GM23248 (cell line): Measurements from ENCODE around the gene SRF. TPM values are rescaled to one million over a fixed set of nuclear protein-coding genes. Genes with fewer than 3 reads are reported as not detected.

Experiments used
- DNase-seq: peaks from one replicate; pipeline ENCODE4 v3.0.0-alpha.2; 2015
- H2AFZ ChIP-seq: fragments of 200-600 bp; sonication (generic); 2 replicates; pipeline ENCODE4 v1.6.1; 2016; ENCODE audit warnings: antibody characterized with exemption
- H3F3A ChIP-seq: fragments of 200-600 bp; sonication (generic); 2 replicates; pipeline ENCODE4 v1.6.1; 2016; ENCODE audit warnings: mild to moderate bottlenecking, antibody characterized with exemption, mixed run types; ENCODE audit not compliant: insufficient read depth
- H3K27ac ChIP-seq: fragments of 200-600 bp; sonication (generic); 2 replicates; pipeline ENCODE4 v1.5.1; 2016; ENCODE audit warnings: mild to moderate bottlenecking
- H3K27me3 ChIP-seq: fragments of 200-600 bp; sonication (generic); replicated peaks from 2 replicates; pipeline ENCODE4 v1.6.1; 2016; ENCODE audit warnings: mild to moderate bottlenecking; ENCODE audit not compliant: insufficient read depth
- H3K36me3 ChIP-seq: fragments of 200-600 bp; sonication (generic); 2 replicates; pipeline ENCODE4 v1.6.1; 2016; ENCODE audit warnings: low read depth, mild to moderate bottlenecking
- H3K4me1 ChIP-seq: fragments of 200-600 bp; sonication (generic); 2 replicates; pipeline ENCODE4 v1.6.1; 2016; ENCODE audit warnings: mild to moderate bottlenecking; ENCODE audit not compliant: insufficient read depth
- H3K4me2 ChIP-seq: fragments of 200-600 bp; sonication (generic); one replicate; pipeline ENCODE4 v1.6.1; 2016; ENCODE audit warnings: mild to moderate bottlenecking; ENCODE audit not compliant: unreplicated experiment
- H3K4me3 ChIP-seq: fragments of 200-600 bp; sonication (generic); 2 replicates; pipeline ENCODE4 v1.5.1; 2016; ENCODE audit warnings: mild to moderate bottlenecking
- H3K79me2 ChIP-seq: fragments of 200-600 bp; sonication (generic); 2 replicates; pipeline ENCODE4 v1.6.1; 2016; ENCODE audit warnings: mild to moderate bottlenecking; ENCODE audit not compliant: insufficient read depth
- H3K9ac ChIP-seq: fragments of 200-600 bp; sonication (generic); 2 replicates; pipeline ENCODE4 v1.6.1; 2016; ENCODE audit warnings: mild to moderate bottlenecking
- H3K9me2 ChIP-seq: fragments of 200-600 bp; sonication (generic); 2 replicates; pipeline ENCODE4 v1.6.1; 2016; ENCODE audit warnings: mixed run types, mild to moderate bottlenecking, moderate library complexity; ENCODE audit not compliant: insufficient read depth
- H3K9me3 ChIP-seq: fragments of 200-600 bp; sonication (generic); one replicate; pipeline ENCODE4 v1.6.1; 2017; ENCODE audit warnings: low read depth
- H4K20me1 ChIP-seq: fragments of 200-600 bp; sonication (generic); 2 replicates; pipeline ENCODE4 v1.6.0; 2016; ENCODE audit not compliant: insufficient read depth
- EZH2 ChIP-seq: fragments of 200-600 bp; sonication (generic); IDR thresholded peaks from 2 replicates; pipeline ENCODE4 v1.6.1; 2018; ENCODE audit warnings: antibody characterized with exemption, mild to moderate bottlenecking; ENCODE audit not compliant: insufficient read depth, poor library complexity, severe bottlenecking
- EZH2phosphoT487 ChIP-seq: fragments of 200-600 bp; sonication (generic); IDR thresholded peaks from 2 replicates; pipeline ENCODE4 v1.6.1; 2018; ENCODE audit warnings: antibody characterized with exemption, moderate library complexity, mild to moderate bottlenecking, low read depth; ENCODE audit not compliant: insufficient read depth
- WGBS, 2 experiments: methylation state at CpG; one replicate each; pipeline ENCODE4 v1.1.6; 2015 to 2017; ENCODE audit warnings: low lambda C conversion rate in 2 of 2, low coverage in 1 of 2; ENCODE audit errors: missing lambda C conversion rate in 2 of 2; 5-methylcytosine and 5-hydroxymethylcytosine counted together
- in situ Hi-C: fragments of 300-500 bp; cut with MboI; formaldehyde crosslinking; loops from 2 replicates; pipeline ENCODE4 v1.15.0; 2020
- polyA plus RNA-seq: library from polyadenylated mRNA; unstranded; fragments of >200 nt; fragmentation: Nextera tagmentation; extraction: Ambion mirVana; gene quantifications from 2 replicates; pipeline ENCODE4 v1.2.1, GENCODE V29; 2016
- total RNA-seq: library from RNA; depleted of rRNA; stranded (reverse); fragments of >200 nt; shearing (Covaris generic); gene quantifications from 2 replicates; pipeline ENCODE4 v1.2.3, GENCODE V29; 2014

Gene SRF
- total and polyA plus RNA-seq, 2 experiments from 2014 or later, result 3.3 to 29.6 TPM

DNA sequence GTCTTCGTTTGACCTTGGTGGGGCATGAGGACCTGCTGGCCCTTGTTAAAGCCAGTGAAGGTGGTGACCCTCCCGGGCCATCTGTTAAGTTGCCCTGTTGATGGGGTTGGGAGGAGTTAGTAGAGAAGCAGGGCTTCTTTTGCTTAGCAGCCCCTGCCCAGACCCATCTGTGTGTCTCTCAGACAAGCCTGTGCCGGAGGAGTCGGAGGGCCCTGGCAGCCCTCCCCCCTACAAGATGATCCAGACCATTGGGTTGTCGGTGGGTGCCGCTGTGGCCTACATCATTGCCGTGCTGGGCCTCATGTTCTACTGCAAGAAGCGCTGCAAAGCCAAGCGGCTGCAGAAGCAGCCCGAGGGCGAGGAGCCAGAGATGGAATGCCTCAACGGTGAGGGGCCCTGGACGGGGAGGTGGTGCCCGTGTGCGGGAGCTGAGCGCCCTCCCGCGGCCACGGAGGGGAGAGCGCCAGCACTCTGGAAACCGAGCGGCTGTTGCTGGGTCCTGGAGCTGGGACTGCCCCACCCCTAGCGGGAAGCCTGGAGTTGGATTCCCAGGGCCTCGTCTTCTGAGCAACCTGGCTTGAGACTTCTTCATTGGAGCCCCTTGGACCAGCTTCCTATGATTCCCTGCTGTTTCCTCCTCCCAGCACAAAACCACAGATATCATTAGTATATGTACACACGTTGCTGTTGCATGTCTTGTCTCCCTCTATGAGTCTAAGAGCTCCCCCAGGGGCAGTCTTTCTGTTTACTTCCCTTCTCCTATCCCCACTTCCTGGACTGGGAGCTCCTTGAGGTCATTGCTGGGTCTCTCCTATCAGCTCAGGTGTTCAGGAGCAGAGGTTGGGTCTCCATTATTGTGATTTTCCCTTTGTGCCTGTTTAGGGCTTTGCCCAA is 27.6 kb upstream of the SRF start:
- TF ChIP-seq EZH2phosphoT487, result no peak
- no peak for TF ChIP-seq EZH2
- H3K9me2 ChIP-seq, result no peaks in the 10 kb centered on the region
- 18 to 19% methylated on average over 21 to 25 of the region's 25 CpGs for WGBS, 2 experiments
- peaks cover 15% of the 10 kb centered on the region for H3F3A ChIP-seq
- 0 out of 2 replicates have a peak, but pooled peaks cover 3% of the 10 kb centered on the region for H3K36me3 ChIP-seq
- H3K4me2 ChIP-seq, result no peak overlapping the region
- H3K27ac ChIP-seq, result peak overlapping the region; percentile 22
- H3K4me3 ChIP-seq, result no peak overlapping the region
- peak; percentile 96 for DNase-seq
- in situ Hi-C loops, result loop anchor here (10.0 kb wide), 1 partner anchor 239 kb away; no protein-coding TSS in a partner anchor
- no peaks in the 10 kb centered on the region for H3K4me1 ChIP-seq
- H2AFZ ChIP-seq, result peak overlapping the region; percentile 55; the same call in 1 of the 2 replicates
- H3K9me3 ChIP-seq, result no peaks in the 10 kb centered on the region
- no peaks in the 10 kb centered on the region for H4K20me1 ChIP-seq
- H3K79me2 ChIP-seq, result no peaks in the 10 kb centered on the region
- H3K9ac ChIP-seq, result peak overlapping the region; percentile 41; the same call in 1 of the 2 replicates
- H3K27me3 ChIP-seq, result no peaks in the 10 kb centered on the region

DNA sequence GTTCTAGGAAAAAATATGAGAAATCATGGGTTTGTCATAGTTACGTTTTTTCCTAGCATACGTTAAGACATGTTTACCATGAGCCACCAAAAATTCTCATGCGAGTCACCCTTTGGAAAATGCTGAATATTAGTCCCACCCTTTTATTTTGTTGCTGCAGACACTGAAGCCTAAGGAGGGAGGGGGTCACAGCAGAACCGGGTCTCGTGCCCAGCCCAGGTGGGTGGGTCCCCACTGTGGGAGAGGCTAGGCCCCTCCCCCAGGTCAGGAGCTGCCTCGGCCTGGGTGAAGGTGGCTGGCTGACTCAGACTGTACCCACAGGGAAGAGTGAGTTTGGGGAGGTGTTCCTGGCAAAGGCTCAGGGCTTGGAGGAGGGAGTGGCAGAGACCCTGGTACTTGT is 26.2 kb upstream of the SRF start:
- H3K27ac ChIP-seq, result no peak overlapping the region
- H4K20me1 ChIP-seq, result no peaks in the 10 kb centered on the region
- TF ChIP-seq EZH2phosphoT487 (no peak), EZH2 (no peak)
- no peak overlapping the region for H3K9ac ChIP-seq
- no peak overlapping the region for H2AFZ ChIP-seq
- no peak for DNase-seq
- no peaks in the 10 kb centered on the region for H3K9me3 ChIP-seq
- no peaks in the 10 kb centered on the region for H3K27me3 ChIP-seq
- H3K4me3 ChIP-seq, result no peak overlapping the region
- H3K4me1 ChIP-seq, result peaks cover 9% of the 10 kb centered on the region
- H3K4me2 ChIP-seq, result no peak overlapping the region
- H3K79me2 ChIP-seq, result no peaks in the 10 kb centered on the region
- in situ Hi-C loops, result loop anchor here (10.0 kb wide), 1 partner anchor 240 kb away; no protein-coding TSS in a partner anchor
- H3K9me2 ChIP-seq, result no peaks in the 10 kb centered on the region
- H3F3A ChIP-seq, result peaks cover 27% of the 10 kb centered on the region
- 0 out of 2 replicates have a peak, but pooled peaks cover 3% of the 10 kb centered on the region for H3K36me3 ChIP-seq
- 69 to 77% methylated on average over 6 of the region's 6 CpGs for WGBS, 2 experiments

DNA sequence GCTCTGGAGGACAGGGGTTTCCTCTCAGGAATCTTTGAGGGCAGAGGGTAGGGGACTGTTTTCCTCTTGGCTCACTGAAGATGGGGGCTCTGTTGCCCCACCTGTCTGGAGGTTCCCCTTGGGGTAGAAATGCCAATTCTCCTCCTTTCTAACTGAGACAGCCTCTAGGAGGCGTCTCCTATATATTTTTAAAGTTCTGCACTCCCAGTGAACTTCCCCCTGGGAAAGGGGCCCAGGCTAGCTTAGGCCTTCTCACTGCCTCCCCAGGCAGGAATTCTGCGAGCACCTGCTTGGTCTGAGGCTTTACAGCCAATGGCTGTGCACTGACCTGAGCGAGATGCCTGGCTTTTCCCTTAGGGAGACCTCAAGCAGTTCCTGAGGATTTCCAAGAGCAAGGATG is 24.8 kb upstream of the SRF start:
- Histone ChIP-seq H2AFZ (no peak overlapping the region), H3K4me1 (peaks cover 9% of the 10 kb centered on the region), H3K4me3 (no peak overlapping the region), H3K9ac (no peak overlapping the region), H3K9me2 (no peaks in the 10 kb centered on the region), H3K36me3 (0 out of 2 replicates have a peak, but pooled peaks cover 3% of the 10 kb centered on the region), H3K4me2 (no peak overlapping the region), H3K27me3 (no peaks in the 10 kb centered on the region), H3K79me2 (no peaks in the 10 kb centered on the region), H3K9me3 (no peaks in the 10 kb centered on the region), H4K20me1 (no peaks in the 10 kb centered on the region), H3F3A (peaks cover 28% of the 10 kb centered on the region), H3K27ac (no peak overlapping the region)
- in situ Hi-C loops, result loop anchor here (10.0 kb wide), 1 partner anchor 241 kb away; no protein-coding TSS in a partner anchor
- WGBS, 2 experiments, result 98 to 100% methylated on average over 3 of the region's 3 CpGs
- TF ChIP-seq EZH2phosphoT487 (no peak), EZH2 (no peak)
- DNase-seq, result no peak

DNA sequence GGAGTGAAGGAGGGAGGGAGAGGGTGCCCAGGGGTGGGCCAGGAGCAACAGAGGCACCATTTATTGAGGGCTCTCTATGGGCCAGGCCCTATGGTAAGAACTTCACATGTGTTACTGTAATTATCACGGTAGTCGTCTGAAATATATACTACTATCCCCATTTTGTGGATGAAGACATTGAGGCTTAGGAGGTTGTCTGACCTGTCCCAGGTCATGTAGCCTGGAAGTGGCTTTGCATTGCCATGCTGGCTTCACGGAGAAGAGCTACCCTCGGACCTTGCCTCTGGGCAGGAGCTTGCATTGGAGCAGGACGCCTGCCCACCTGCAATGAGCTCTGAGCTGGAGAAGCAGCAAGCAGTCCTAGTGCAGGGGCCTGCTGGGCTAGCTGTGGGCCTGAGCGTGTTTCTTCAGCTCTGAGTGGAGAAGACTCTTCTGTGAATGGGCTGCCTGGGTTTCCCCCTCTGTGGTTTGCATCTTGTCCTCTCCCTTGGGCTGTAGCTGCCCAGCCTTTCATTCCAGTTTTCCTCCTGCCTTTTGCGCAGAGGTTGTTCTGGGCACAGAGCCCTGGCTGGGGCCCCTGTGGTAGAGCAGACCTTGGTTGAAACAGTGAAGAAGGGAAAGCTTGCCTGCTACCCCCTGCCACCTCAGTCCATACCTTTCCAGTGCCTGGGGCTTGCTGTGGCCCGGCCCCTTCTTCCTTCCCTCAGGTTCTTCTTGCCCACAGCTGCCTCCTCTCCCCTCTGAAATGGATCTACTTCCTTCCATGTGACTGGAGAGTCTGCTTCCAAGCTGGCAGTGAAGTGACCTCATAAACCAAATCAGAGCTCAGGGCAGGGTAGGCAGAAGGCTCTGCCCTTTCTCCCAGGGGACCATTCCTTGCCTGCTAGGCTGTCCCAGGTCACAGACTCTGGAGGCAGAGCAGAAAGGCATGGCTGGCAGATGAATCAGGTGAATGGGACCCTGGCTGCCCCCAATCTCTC is 24.1 kb upstream of the SRF start:
- H3K9ac ChIP-seq, result no peak overlapping the region
- H3K27me3 ChIP-seq, result no peaks in the 10 kb centered on the region
- H3K9me3 ChIP-seq, result no peaks in the 10 kb centered on the region
- 0 out of 2 replicates have a peak, but pooled peaks cover 3% of the 10 kb centered on the region for H3K36me3 ChIP-seq
- no peak for TF ChIP-seq EZH2
- TF ChIP-seq EZH2phosphoT487, result no peak
- H3K4me3 ChIP-seq, result no peak overlapping the region
- H3K9me2 ChIP-seq, result no peaks in the 10 kb centered on the region
- no peaks in the 10 kb centered on the region for H3K79me2 ChIP-seq
- H3K4me1 ChIP-seq, result peaks cover 9% of the 10 kb centered on the region
- peaks cover 28% of the 10 kb centered on the region for H3F3A ChIP-seq
- H4K20me1 ChIP-seq, result no peaks in the 10 kb centered on the region
- DNase-seq, result no peak
- in situ Hi-C loops, result loop anchor here (10.0 kb wide), 1 partner anchor 242 kb away; no protein-coding TSS in a partner anchor
- H3K27ac ChIP-seq, result no peak overlapping the region
- H3K4me2 ChIP-seq, result no peak overlapping the region
- WGBS, 2 experiments, result 82 to 87% methylated on average over 8 of the region's 8 CpGs
- no peak overlapping the region for H2AFZ ChIP-seq
